HepG2 (cell line): Measurements from ENCODE around the gene TUBA8. TPM values are rescaled to one million over a fixed set of nuclear protein-coding genes. Genes with fewer than 3 reads are reported as not detected.

Source experiments
- ATAC-seq: fragments of 200-7000 bp; cut with Tn5 transposase; 3 replicates; pipeline ENCODE4 v1.9.1; 2020; ENCODE audit warnings: mild to moderate bottlenecking, moderate library complexity
- BruUV-seq: library from RNA; stranded (reverse); fragments of 400-500 nt; replicated peaks from 2 replicates; lab custom pipeline; 2021; lab: Mats Ljungman, UMichigan
- CTCF ChIA-PET: fragments of 300-600 bp; formaldehyde crosslinking; extraction: SDS; loops from one replicate; lab custom pipeline; 2021; ENCODE audit warnings: low total read pairs, inconsistent platforms, low intra/inter-chr PET ratio; lab: Yijun Ruan, JAX
- POLR2A ChIA-PET: fragments of 350-600 bp; sonication (Branson Sonifier 250); formaldehyde crosslinking; loops from one replicate; lab custom pipeline; 2020; ENCODE audit warnings: antibody characterized with exemption, inconsistent platforms; lab: Yijun Ruan, JAX
- DNase-seq: peaks from one replicate; pipeline ENCODE4 v3.0.0-alpha.2; 2015; ENCODE audit warnings: low spot score
- FAIRE-seq: peaks from 3 replicates; lab custom pipeline; 2011; peaks lifted over from hg19 to GRCh38; lab: Jason Lieb, UNC
- H2AFZ ChIP-seq: one replicate; pipeline ENCODE4 v1.6.1; 2011; ENCODE audit warnings: low read length, inconsistent platforms
- H3K27ac ChIP-seq: fragments of 300-600 bp; 3 replicates; pipeline ENCODE4 v1.8.0; 2011; ENCODE audit warnings: mixed run types, mild to moderate bottlenecking, mixed read lengths, low read length, inconsistent platforms; ENCODE audit not compliant: insufficient read depth; ENCODE audit errors: extremely low read length
- H3K27me3 ChIP-seq, 2 experiments: fragments of 200-600 bp in 1 of 2; 2 replicates in 1 of 2; 3 replicates in 1 of 2; pipeline versions ENCODE4 v1.6.0 to v1.8.0; 2011; ENCODE audit warnings: low read length in 2 of 2, mild to moderate bottlenecking in 2 of 2, moderate library complexity in 2 of 2, inconsistent platforms in 1 of 2; ENCODE audit not compliant: insufficient read depth in 2 of 2, control insufficient read depth in 1 of 2
- H3K36me3 ChIP-seq, 2 experiments: fragments of 200-600 bp in 1 of 2; replicated peaks in 1 of 2; 2 replicates in 1 of 2; 3 replicates in 1 of 2; pipeline versions ENCODE4 v1.5.1 to v1.8.0; 2011; ENCODE audit warnings: low read length in 2 of 2, inconsistent platforms in 1 of 2; ENCODE audit not compliant: insufficient read depth in 2 of 2, control insufficient read depth in 1 of 2
- H3K4me1 ChIP-seq: 2 replicates; pipeline ENCODE4 v1.5.1; 2012; ENCODE audit warnings: low read length, inconsistent platforms; ENCODE audit not compliant: insufficient read depth
- H3K4me2 ChIP-seq: 2 replicates; pipeline ENCODE4 v1.6.0; 2011; ENCODE audit warnings: low read depth, low read length, inconsistent platforms
- H3K4me3 ChIP-seq, 3 experiments: fragments of 200-600 bp in 1 of 3; sonication (generic), shearing (Covaris generic) in 1 of 3; replicated peaks in 1 of 3; 2 replicates each; pipeline ENCODE4 v1.5.1; 2011 to 2016; ENCODE audit warnings: low read length in 3 of 3, inconsistent platforms in 2 of 3, low read depth in 2 of 3, mild to moderate bottlenecking in 2 of 3, control low read depth in 1 of 3, mixed read lengths in 1 of 3; ENCODE audit not compliant: insufficient read depth in 1 of 3
- H3K79me2 ChIP-seq: one replicate; pipeline ENCODE4 v1.6.1; 2011; ENCODE audit warnings: low read length, inconsistent platforms; ENCODE audit not compliant: insufficient read depth
- H3K9ac ChIP-seq: 2 replicates; pipeline ENCODE4 v1.6.0; 2011; ENCODE audit warnings: mild to moderate bottlenecking, low read depth, low read length, inconsistent platforms; ENCODE audit not compliant: insufficient read depth
- H3K9me3 ChIP-seq: 2 replicates; pipeline ENCODE4 v1.5.1; 2012; ENCODE audit warnings: mild to moderate bottlenecking, low read length
- H4K20me1 ChIP-seq: 2 replicates; pipeline ENCODE4 v1.6.0; 2011; ENCODE audit warnings: inconsistent platforms, mild to moderate bottlenecking, low read length, moderate library complexity; ENCODE audit not compliant: insufficient read depth
- KLF11 ChIP-seq: IDR thresholded peaks from 2 replicates; pipeline ENCODE4 v1.6.1; 2016; ENCODE audit warnings: missing compliant biosample characterization
- MEIS1 ChIP-seq: sonication (generic); formaldehyde crosslinking; IDR thresholded peaks from 2 replicates; pipeline ENCODE4 v1.9.0; 2021; ENCODE audit warnings: mild to moderate bottlenecking, missing genetic modification reagents, moderate library complexity, borderline replicate concordance
- SKI ChIP-seq: fragments of 450-650 bp; IDR thresholded peaks from one replicate; pipeline ENCODE4 v1.6.1; 2018; ENCODE audit warnings: mild to moderate bottlenecking; ENCODE audit not compliant: partially characterized antibody
- TAF15 ChIP-seq: fragments of 200-400 bp; formaldehyde crosslinking; IDR thresholded peaks from one replicate; pipeline ENCODE4 v1.6.1; 2018; ENCODE audit warnings: mild to moderate bottlenecking, low read depth, low read length; ENCODE audit not compliant: poor library complexity, severe bottlenecking
- ZFP37 ChIP-seq: sonication (generic); formaldehyde crosslinking; IDR thresholded peaks from 2 replicates; pipeline ENCODE4 v1.4.0; 2020; ENCODE audit warnings: missing genetic modification reagents, borderline replicate concordance
- ZNF280D ChIP-seq: sonication (generic); formaldehyde crosslinking; IDR thresholded peaks from 2 replicates; pipeline ENCODE4 v1.5.1; 2020; ENCODE audit warnings: mild to moderate bottlenecking, missing genetic modification reagents
- ZNF318 ChIP-seq: sonication (generic); formaldehyde crosslinking; IDR thresholded peaks from 2 replicates; pipeline ENCODE4 v1.4.0; 2020; ENCODE audit warnings: mild to moderate bottlenecking, missing genetic modification reagents
- ZNF574 ChIP-seq: sonication (generic); formaldehyde crosslinking; IDR thresholded peaks from 2 replicates; pipeline ENCODE4 v1.4.0; 2020; ENCODE audit warnings: missing genetic modification reagents
- WGBS: methylation state at CpG from one replicate; pipeline ENCODE4 v1.1.6; 2017; ENCODE audit warnings: low lambda C conversion rate; 5-methylcytosine and 5-hydroxymethylcytosine counted together
- in situ Hi-C: cut with HindIII; loops from 2 replicates; pipeline ENCODE4 v1.10.0; 2017; ENCODE audit warnings: low pct_unique_long_range_greater_than_20kb; ENCODE audit not compliant: extremely low pct_ligation_motif_present
- intact Hi-C: fragments of 100-400 bp; cut with micrococcal nuclease; formaldehyde crosslinking; loops from one replicate; pipeline ENCODE4 v1.10.0; 2022; ENCODE audit not compliant: unreplicated experiment
- polyA plus RNA-seq, 8 experiments: library from polyadenylated mRNA; depleted of rRNA in 3 of 8; stranded (reverse) in 7 of 8; unstranded in 1 of 8; fragments of >200 nt; fragmentation: Illumina TruSeq in 4 of 8; extraction: Trizol in 4 of 8; gene quantifications; 2 replicates each; pipeline versions ENCODE4 v1.2.1 to v1.2.3, GENCODE V29; 2011 to 2016; ENCODE audit warnings: low read depth in 4 of 8, missing spikeins in 1 of 8, mixed read lengths in 1 of 8; ENCODE audit not compliant: insufficient read depth in 1 of 8
- total RNA-seq, 5 experiments: library from RNA; depleted of rRNA; stranded (reverse); fragments of >200 nt; fragmentation: Illumina TruSeq; extraction: Trizol; gene quantifications; 2 replicates each; pipeline ENCODE4 v1.2.3, GENCODE V29; 2016; ENCODE audit warnings: low read depth in 1 of 5

Gene TUBA8
- total and polyA plus RNA-seq, 2 of the 13 experiments (the other 11 are each of a cell fraction or from before 2014, with no cell fraction given): 0.35 to 0.69 TPM

- no peak for TF ChIP-seq ZNF574
These were observed 5.3 kb downstream of the TUBA8 start (continued) for GRCh38 chr22:18115906-18116371.

- H3K4me1 ChIP-seq: peaks cover 2% of the 10 kb centered on the region
- no TSS peak for BruUV-seq
- ChIA-PET POLR2A (no interaction called here), CTCF (no interaction called here)
- no peak for ATAC-seq
- no peak for DNase-seq
- peaks cover 3% of the 10 kb centered on the region; the same call in 1 of the 2 replicates for H4K20me1 ChIP-seq
- H3K4me3 ChIP-seq: no peak overlapping the region
- WGBS: 39% methylated on average over 12 of the region's 15 CpGs
- no peaks in the 10 kb centered on the region for H3K36me3 ChIP-seq
- no peak overlapping the region for H2AFZ ChIP-seq
- no peak overlapping the region for H3K9ac ChIP-seq
- no peak overlapping the region for H3K27ac ChIP-seq
- no peak overlapping the region for H3K4me2 ChIP-seq
- in situ Hi-C loops (no loop called here), intact Hi-C loops (no loop called here)
- FAIRE-seq: no peak
- H3K27me3 ChIP-seq: peaks cover 2 to 25% of the 10 kb centered on the region in 2 experiments; a peak in 4 of 5 replicates
- H3K79me2 ChIP-seq: no peaks in the 10 kb centered on the region
- no peaks in the 10 kb centered on the region for H3K9me3 ChIP-seq
- TF ChIP-seq KLF11 (CRISPR knock-in tag) (no peak), TAF15 (no peak), SKI (no peak), ZNF318 (CRISPR knock-in tag) (no peak), ZNF280D (CRISPR knock-in tag) (no peak), MEIS1 (no peak), ZFP37 (no peak)
These were observed 6.0 kb downstream of the TUBA8 start for GRCh38 chr22:18116634-18117033.
